GM12892 (cell line): ENCODE measurements around the gene DPYD.

Source experiments
- POLR2A ChIP-seq: IDR thresholded peaks from 2 replicates; pipeline ENCODE4 v1.6.1; 2011; ENCODE audit warnings: low read depth, low read length, control low read depth
- POLR2AphosphoS5 ChIP-seq: IDR thresholded peaks from 2 replicates; pipeline ENCODE4 v1.6.1; 2011; ENCODE audit warnings: low read depth, low read length, control low read depth

DNA sequence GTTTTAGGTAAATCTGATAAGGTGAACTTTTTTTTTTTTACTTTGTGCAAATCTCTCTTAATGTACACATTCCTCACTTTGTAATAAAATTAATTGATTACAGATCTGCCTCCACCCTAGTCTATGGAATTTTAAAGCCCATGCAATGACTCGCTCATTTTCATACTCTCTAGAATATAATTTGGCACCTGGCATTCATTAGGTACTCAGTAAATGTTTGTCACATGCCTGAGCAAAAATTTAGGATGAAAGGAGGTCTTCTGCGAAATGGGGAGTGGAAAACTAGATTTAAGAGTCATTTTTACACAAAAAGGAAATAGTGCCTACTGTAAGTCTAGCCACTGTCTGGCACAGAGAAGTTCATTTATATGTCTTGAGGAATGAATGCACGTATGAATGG is 350.1 kb downstream of the DPYD start:
- TF ChIP-seq POLR2A (no peak), POLR2AphosphoS5 (no peak)
